HG03060 (cell line): Measurements from ENCODE around the gene PROKR1.
"Not testable (repeated sequence)": the region's sequence is repeated elsewhere in the genome, so short reads cannot be mapped to it uniquely, and the experiment has no call there.

Source experiments
- ATAC-seq: cut with Tn5 transposase; IDR thresholded peaks from one replicate; pipeline ENCODE4 v1.9.1; 2021; ENCODE audit warnings: low read depth, moderate number of reproducible peaks; ENCODE audit not compliant: unreplicated experiment

Gene PROKR1

GRCh38 chr2:68653538-68653982 lies 10.2 kb downstream of the PROKR1 start:
- ATAC-seq: peak; percentile 85

- ATAC-seq: no peak
Measured at GRCh38 chr2:68658266-68658665, 14.9 kb downstream of the PROKR1 start.

- ATAC-seq: no peak
Measured at GRCh38 chr2:68659081-68659480, 15.7 kb downstream of the PROKR1 start.

- no peak for ATAC-seq
Measured at GRCh38 chr2:68660658-68661057, 17.3 kb downstream of the PROKR1 start.

GRCh38 chr2:68662466-68662865 lies 19.1 kb downstream of the PROKR1 start:
- ATAC-seq: no peak

GRCh38 chr2:68663371-68664156 lies 20.2 kb downstream of the PROKR1 start:
- no peak for ATAC-seq

- ATAC-seq: no peak
Measured at GRCh38 chr2:68667371-68667770, 24.0 kb downstream of the PROKR1 start.

GRCh38 chr2:68669651-68670050 lies 26.3 kb downstream of the PROKR1 start:
- no peak for ATAC-seq

- ATAC-seq: no peak
Measured at GRCh38 chr2:68671961-68672360, 28.6 kb downstream of the PROKR1 start.

GRCh38 chr2:68673631-68674030 lies 30.3 kb downstream of the PROKR1 start:
- no peak for ATAC-seq

GRCh38 chr2:68675470-68675869 lies 32.1 kb downstream of the PROKR1 start:
- no peak for ATAC-seq

- ATAC-seq: not testable (repeated sequence)
Measured at GRCh38 chr2:68677837-68678236, 34.5 kb downstream of the PROKR1 start.

- not testable (repeated sequence) for ATAC-seq
Measured at GRCh38 chr2:68679166-68679916, 36.0 kb downstream of the PROKR1 start.

GRCh38 chr2:68679917-68680267 lies 36.5 kb downstream of the PROKR1 start:
- ATAC-seq: not testable (repeated sequence)

GRCh38 chr2:68684197-68684596 lies 40.8 kb downstream of the PROKR1 start:
- no peak for ATAC-seq

- ATAC-seq: no peak
Measured at GRCh38 chr2:68686178-68686577, 42.8 kb downstream of the PROKR1 start.

- ATAC-seq: no peak
Measured at GRCh38 chr2:68687018-68687417, 43.6 kb downstream of the PROKR1 start.

GRCh38 chr2:68689553-68690537 lies 46.5 kb downstream of the PROKR1 start:
- peak; percentile 95 for ATAC-seq

GRCh38 chr2:68690851-68691250 lies 47.5 kb downstream of the PROKR1 start:
- ATAC-seq: no peak

- no peak for ATAC-seq
Measured at GRCh38 chr2:68692511-68692910, 49.1 kb downstream of the PROKR1 start.

GRCh38 chr2:68693951-68694350 lies 50.6 kb downstream of the PROKR1 start:
- no peak for ATAC-seq
